HG02840 (cell line): Measurements from ENCODE around the gene BIRC6.
"Not testable (repeated sequence)": the region's sequence is repeated elsewhere in the genome, so short reads cannot be mapped to it uniquely, and the experiment has no call there.

Source experiments
- ATAC-seq: cut with Tn5 transposase; IDR thresholded peaks from one replicate; pipeline ENCODE4 v1.9.1; 2021; ENCODE audit warnings: mild to moderate bottlenecking, moderate library complexity, moderate number of reproducible peaks; ENCODE audit not compliant: unreplicated experiment, low FRiP score

Gene BIRC6

DNA sequence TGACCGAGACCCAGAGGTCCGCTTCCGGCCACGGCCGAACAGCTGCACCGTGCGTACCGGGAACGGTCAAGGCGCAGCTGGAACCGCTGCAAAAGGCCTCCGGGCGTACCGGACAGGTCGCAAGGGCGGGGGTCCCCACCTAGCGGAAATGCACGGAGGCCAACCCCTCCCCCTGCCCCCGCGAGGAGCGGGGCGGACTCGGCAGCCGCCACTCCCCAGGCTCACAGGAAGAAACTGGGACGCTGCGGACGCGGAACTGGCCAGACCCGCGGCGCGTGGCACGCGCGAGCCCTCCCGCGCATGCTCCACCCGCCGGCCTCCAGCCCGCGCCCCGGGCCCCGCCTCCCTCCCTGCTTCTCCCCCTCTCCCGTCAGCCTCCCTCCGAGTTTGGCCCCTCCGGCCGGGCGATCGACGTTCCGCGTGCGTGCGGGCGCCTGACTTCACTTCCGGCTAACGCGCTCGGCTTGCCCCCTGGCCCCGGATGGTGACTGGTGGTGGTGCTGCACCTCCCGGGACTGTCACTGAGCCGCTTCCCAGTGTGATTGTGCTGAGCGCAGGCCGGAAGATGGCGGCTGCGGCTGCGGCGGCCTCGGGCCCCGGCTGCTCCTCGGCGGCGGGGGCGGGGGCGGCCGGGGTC lies at the start of gene BIRC6:
Gene BIRC6 (plus strand): TSS at position 343 of the 637 bp plus-strand sequence. CDS start 139 bp downstream, at position 482.
- peak; percentile 77 for ATAC-seq

- ATAC-seq: no peak
These were observed 46.2 kb upstream of the BIRC6 start for GRCh38 chr2:32310577-32310976.

- no peak for ATAC-seq
These were observed 41.9 kb upstream of the BIRC6 start for GRCh38 chr2:32314886-32315285.

DNA sequence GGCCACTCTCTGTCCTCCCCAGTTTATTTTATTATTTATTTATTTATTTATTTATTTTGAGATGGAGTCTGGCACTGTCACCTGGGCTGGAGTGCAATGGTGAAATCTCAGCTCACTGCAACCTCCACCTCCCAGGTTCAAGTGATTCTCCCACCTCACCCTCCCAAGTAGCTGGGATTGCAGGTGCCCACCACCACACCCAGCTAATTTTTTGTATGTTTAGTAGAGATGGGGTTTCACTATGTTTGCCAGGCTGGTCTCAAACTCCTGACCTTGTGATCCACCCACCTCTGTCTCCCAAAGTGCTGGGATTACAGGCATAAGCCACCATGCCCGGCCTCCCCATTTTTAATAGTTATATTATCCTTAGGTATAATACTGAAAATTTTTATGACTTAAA lies 28.1 kb upstream of the BIRC6 start:
- ATAC-seq: not testable (repeated sequence)

GRCh38 chr2:32329180-32329980 lies 27.4 kb upstream of the BIRC6 start:
- not testable (repeated sequence) for ATAC-seq

DNA sequence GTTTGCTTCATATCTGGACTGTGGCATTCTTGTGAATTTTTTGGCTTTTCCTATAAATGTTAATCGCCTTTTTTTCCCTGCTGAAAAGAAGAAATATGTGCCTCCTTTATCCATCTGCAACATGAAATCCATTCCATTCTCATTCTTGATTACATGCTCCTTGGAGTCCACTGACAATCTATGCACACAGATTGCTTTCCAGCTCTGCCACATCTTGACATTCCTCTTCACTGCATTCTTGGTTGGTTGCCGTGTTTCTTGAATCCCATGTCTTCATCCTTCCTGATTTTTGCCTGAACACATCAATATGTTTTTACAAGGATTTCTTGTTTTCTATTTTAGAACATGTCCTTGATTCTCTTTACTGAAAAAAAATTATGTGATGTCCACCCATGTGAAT lies 26.7 kb upstream of the BIRC6 start:
- ATAC-seq: no peak

DNA sequence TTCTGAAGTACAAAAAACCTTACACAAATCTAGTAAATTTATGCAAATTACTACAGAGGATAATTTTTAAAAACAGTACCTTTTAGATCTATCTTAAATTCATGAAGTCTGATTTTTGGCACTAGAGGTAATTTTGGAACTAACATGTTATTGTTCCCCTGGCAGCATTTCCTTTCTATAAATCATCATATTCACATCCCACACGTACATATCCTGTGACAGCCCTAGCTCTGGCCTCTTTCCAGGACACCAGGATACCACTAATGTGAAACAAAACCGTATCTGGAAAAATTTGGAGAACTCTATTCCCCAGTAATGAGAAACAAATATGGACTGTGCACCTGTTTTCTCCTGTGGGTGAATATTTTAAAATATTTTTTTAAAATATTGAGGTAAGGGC lies 14.0 kb upstream of the BIRC6 start:
- no peak for ATAC-seq

DNA sequence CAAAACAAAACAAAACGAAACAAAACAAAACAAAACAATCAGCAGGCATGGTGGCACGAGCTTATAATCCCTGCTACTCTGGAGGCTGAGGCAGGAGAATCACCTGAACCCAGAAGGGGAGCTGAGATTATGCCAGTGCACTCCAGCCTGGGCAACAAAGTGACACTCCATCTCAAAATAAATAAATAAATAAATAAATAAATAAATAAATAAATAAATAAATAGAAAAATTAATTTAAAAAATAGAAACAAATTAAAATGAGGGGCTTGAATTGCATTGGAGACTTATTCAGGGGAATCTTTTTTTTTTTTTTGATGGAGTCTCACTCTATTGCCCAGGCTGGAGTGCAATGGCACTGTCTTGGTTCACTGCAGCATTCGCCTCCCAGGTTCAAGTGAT lies 6.0 kb upstream of the BIRC6 start:
- not testable (repeated sequence) for ATAC-seq

GRCh38 chr2:32355976-32356680 lies 695 bp upstream of the BIRC6 start:
- ATAC-seq: no peak

DNA sequence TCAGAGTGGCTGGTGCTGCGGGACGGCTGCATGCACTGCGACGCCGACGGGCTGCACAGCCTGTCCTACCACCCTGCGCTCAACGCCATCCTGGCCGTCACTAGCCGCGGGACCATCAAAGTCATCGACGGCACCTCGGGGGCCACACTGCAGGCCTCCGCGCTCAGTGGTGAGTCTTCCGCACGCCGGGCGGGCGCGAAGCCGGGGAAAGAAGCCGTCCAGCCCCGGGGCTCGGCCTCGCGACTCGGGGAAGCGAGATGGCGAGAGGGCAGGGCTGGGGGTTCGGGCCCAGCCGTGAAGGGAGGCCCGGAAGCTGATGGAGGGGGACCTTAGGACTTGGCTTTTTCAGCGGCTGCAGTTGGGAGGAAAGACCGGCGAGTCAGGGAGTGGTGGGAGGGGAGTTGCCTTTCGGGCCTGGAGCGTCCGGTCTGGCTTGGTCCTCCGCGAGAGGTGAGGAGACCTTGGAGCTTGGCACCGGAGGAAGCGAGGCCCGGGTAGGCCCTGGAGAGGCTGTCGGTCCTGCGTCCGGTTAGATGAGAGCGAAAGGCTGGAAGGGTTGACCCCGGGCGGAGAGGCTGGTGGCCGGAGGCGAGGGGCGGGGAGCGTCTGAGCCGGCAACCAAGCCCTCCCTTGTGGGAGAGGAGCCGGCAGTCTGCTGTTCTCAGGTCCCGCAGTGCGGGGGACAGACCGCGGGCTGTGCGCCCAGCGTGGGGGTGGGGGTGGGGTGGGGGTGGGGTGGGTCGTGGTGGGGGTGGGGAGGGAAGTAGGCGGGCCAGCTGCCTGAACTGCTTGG lies 691 bp downstream of the BIRC6 start:
- peak; percentile 18 for ATAC-seq

GRCh38 chr2:32358111-32358482 lies 1.3 kb downstream of the BIRC6 start:
- ATAC-seq: no peak

- ATAC-seq: no peak
These were observed 3.6 kb downstream of the BIRC6 start for GRCh38 chr2:32360416-32360815.

- ATAC-seq: not testable (repeated sequence)
These were observed 6.2 kb downstream of the BIRC6 start for GRCh38 chr2:32362997-32363396.

DNA sequence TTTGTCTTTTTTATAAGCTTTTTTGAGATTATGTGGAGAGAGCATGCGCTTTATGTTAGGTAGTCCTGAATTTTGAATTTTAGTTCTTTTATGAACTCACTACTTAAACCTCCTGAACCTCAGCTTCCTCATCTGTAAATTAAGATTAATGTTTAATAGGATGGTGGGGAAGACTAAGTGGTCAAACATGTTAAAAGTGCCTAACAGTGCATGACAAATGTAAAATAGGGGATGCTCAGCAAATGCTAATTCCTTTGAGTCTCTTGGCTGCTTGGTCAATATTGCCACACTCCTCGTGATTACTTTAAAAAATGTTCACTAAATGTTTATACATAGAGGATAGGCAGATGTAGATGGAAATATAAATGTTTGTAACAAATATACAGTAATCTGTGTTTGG lies 6.8 kb downstream of the BIRC6 start:
- ATAC-seq: peak; percentile 57

DNA sequence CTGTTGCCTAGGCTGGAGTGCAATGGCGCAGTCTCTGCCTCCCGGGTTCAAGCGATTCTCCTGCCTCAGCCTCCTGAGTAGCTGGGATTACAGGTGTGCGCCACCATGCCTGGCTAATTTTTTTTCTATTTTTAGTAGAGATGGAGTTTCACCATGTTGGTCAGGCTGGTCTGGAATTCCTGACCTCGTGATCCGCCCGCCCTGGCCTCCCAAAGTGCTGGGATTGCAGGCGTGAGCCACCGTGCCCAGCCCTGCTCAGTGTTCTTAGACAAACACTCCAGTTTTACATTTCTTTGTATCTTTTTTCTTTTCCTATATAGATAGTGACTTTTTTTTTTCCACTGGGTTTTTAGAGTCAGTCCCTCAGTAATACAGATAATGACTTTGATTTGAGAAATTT lies 7.5 kb downstream of the BIRC6 start:
- ATAC-seq: not testable (repeated sequence)

- not testable (repeated sequence) for ATAC-seq
These were observed 8.9 kb downstream of the BIRC6 start for GRCh38 chr2:32365679-32366078.

DNA sequence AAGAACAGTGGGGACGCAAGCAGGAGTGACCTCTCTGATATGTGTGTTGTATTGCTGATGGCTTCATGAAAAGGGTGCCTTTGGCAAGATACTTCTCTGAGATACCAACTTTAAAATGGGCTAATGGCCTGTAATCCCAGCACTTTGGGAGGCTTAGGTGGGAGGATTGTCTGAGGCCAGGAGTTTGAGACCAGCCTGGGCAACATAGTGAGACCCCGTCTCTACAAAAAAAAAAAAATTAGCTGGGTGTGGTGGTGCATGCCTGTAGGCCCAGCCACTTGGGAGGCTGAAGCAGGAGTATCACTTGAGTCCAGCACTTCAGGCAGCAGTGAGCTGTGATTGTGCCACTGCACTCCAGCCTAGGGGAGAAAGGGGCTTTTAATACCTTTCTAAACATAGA lies 9.8 kb downstream of the BIRC6 start:
- ATAC-seq: no peak

GRCh38 chr2:32369222-32369621 lies 12.4 kb downstream of the BIRC6 start:
- no peak for ATAC-seq

DNA sequence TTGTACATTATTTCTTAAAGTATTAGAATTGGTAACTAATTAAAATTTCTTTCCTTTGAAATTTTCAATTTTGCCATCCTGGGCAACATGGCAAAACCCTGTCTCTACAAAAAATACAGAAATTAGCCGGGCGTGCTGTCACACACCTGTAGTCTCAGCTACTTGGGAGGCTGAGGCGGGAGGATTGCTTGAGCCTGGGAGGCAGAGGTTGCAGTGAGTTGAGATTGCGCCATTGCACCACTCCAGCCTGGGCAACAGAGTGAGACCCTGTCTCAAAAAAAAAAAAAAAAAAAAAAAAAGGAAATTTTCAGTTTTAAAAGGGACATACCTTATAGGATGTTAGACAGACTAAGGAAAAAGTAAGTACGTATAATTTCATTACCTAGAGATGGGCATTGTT lies 14.1 kb downstream of the BIRC6 start:
- ATAC-seq: not testable (repeated sequence)

- no peak for ATAC-seq
These were observed 15.8 kb downstream of the BIRC6 start for GRCh38 chr2:32372519-32373182.
